Keratinocyte (primary cell): Measurements from ENCODE around the gene SPATA20. TPM values are rescaled to one million over a fixed set of nuclear protein-coding genes. Genes with fewer than 3 reads are reported as not detected.

Source experiments
- DNase-seq: peaks from one replicate; pipeline ENCODE4 v3.0.0-alpha.2; 2011; ENCODE audit warnings: low read depth, missing footprints, low spot score
- FAIRE-seq: peaks from 2 replicates; lab custom pipeline; 2011; peaks lifted over from hg19 to GRCh38; lab: Jason Lieb, UNC
- H2AFZ ChIP-seq: 2 replicates; pipeline ENCODE4 v1.6.0; 2012; ENCODE audit warnings: low read length, control low read depth, inconsistent platforms; ENCODE audit not compliant: control insufficient read depth
- H3K27ac ChIP-seq: 2 replicates; pipeline ENCODE4 v1.5.1; 2011; ENCODE audit warnings: low read length; ENCODE audit not compliant: control insufficient read depth, insufficient read depth
- H3K27me3 ChIP-seq: 3 replicates; pipeline ENCODE4 v1.6.0; 2011; ENCODE audit warnings: low read length; ENCODE audit not compliant: control insufficient read depth, insufficient read depth; ENCODE audit errors: extremely low read depth
- H3K36me3 ChIP-seq, 2 experiments: 2 replicates in 1 of 2; 3 replicates in 1 of 2; pipeline ENCODE4 v1.5.1; 2011; ENCODE audit warnings: low read length in 2 of 2, mild to moderate bottlenecking in 1 of 2; ENCODE audit not compliant: control insufficient read depth in 2 of 2, insufficient read depth in 2 of 2; ENCODE audit errors: extremely low read depth in 1 of 2
- H3K4me1 ChIP-seq: 3 replicates; pipeline ENCODE4 v1.5.1; 2011; ENCODE audit warnings: low read length; ENCODE audit not compliant: control insufficient read depth, insufficient read depth; ENCODE audit errors: extremely low read depth
- H3K4me2 ChIP-seq: 3 replicates; pipeline ENCODE4 v1.6.0; 2011; ENCODE audit warnings: low read depth, low read length; ENCODE audit not compliant: control insufficient read depth, insufficient read depth; ENCODE audit errors: extremely low read depth
- H3K4me3 ChIP-seq, 3 experiments: fragments of 200-600 bp in 1 of 3; sonication (generic) in 1 of 3; 2 replicates in 2 of 3; 3 replicates in 1 of 3; pipeline ENCODE4 v1.5.1; 2011 to 2016; ENCODE audit warnings: low read length in 3 of 3, mild to moderate bottlenecking in 3 of 3, control low read depth in 2 of 3, inconsistent platforms in 1 of 3, low read depth in 1 of 3, mixed read lengths in 1 of 3, mixed run types in 1 of 3, moderate library complexity in 1 of 3; ENCODE audit not compliant: control insufficient read depth in 2 of 3, insufficient read depth in 2 of 3; ENCODE audit errors: extremely low read depth in 1 of 3
- H3K79me2 ChIP-seq: 2 replicates; pipeline ENCODE4 v1.6.0; 2012; ENCODE audit warnings: low read length; ENCODE audit not compliant: control insufficient read depth, insufficient read depth
- H3K9ac ChIP-seq: 3 replicates; pipeline ENCODE4 v1.6.0; 2011; ENCODE audit warnings: low read length; ENCODE audit not compliant: control insufficient read depth, insufficient read depth; ENCODE audit errors: extremely low read depth
- H3K9me1 ChIP-seq: 3 replicates; pipeline ENCODE4 v1.6.0; 2011; ENCODE audit warnings: low read length; ENCODE audit not compliant: control insufficient read depth, insufficient read depth; ENCODE audit errors: extremely low read depth
- H3K9me3 ChIP-seq: 2 replicates; pipeline ENCODE4 v1.5.1; 2012; ENCODE audit warnings: low read depth, low read length; ENCODE audit not compliant: control insufficient read depth
- H4K20me1 ChIP-seq: 3 replicates; pipeline ENCODE4 v1.6.0; 2011; ENCODE audit warnings: low read length; ENCODE audit not compliant: control insufficient read depth, insufficient read depth; ENCODE audit errors: extremely low read depth
- EZH2 ChIP-seq: IDR thresholded peaks from one replicate; pipeline ENCODE4 v1.6.1; 2012; ENCODE audit warnings: inconsistent platforms, mild to moderate bottlenecking, low read length, moderate library complexity
- dilution Hi-C: fragments of 300-500 bp; cut with MboI; formaldehyde crosslinking; loops from one replicate; pipeline ENCODE4 v1.7.0; 2020; ENCODE audit warnings: low sequenced_read_pairs; ENCODE audit not compliant: extremely low pct_ligation_motif_present
- polyA plus RNA-seq, 5 experiments: library from polyadenylated mRNA; depleted of rRNA in 3 of 5; stranded (reverse) in 3 of 5; stranded (forward) in 1 of 5; unstranded in 1 of 5; fragments of >200 nt; gene quantifications; 1 replicate in 1 of 5; 2 replicates in 3 of 5; 3 replicates in 1 of 5; pipeline versions ENCODE4 v1.2.1 to v1.2.3, GENCODE V29; 2011 to 2012; ENCODE audit warnings: missing spikeins in 2 of 5, low read depth in 1 of 5, low replicate concordance in 1 of 5
- TF ChIP-seq, protein P1 (sequence below), 3 experiments: IDR thresholded peaks in 1 of 3; conservative IDR thresholded peaks in 1 of 3; optimal IDR thresholded peaks in 1 of 3; 2 replicates in 2 of 3; 3 replicates in 1 of 3; pipeline versions ENCODE3 to v1.5.1; 2011; ENCODE audit warnings: low read length in 3 of 3, mild to moderate bottlenecking in 3 of 3, moderate library complexity in 2 of 3, control low read depth in 1 of 3, inconsistent platforms in 1 of 3; ENCODE audit not compliant: insufficient read depth in 2 of 3; ENCODE audit errors: extremely low read depth in 1 of 3

Gene SPATA20
- polyA plus RNA-seq, 1 donor (not counting 4 experiments of a cell fraction or from before 2014, with no cell fraction given) = 17.2 TPM

DNA sequence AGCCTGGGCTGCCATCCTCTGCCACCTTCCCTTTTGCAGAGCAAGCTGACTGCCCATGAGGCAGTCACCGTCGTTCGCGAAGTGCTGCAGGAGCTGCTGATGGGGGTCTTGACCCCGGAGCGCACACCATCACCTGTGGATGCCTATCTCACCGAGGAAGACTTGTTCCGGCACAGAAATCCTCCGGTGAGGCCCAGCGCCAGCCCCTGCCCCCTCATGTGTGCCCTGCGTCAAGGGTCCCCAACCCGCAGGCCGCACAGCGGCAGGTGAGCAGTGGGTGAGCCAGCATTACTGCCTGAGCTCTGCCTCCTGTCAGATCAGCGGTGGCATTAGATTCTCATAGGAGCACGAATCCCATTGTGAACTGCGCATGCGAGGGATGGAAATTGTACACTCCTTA is 22.1 kb upstream of the SPATA20 start:
- H3K27ac ChIP-seq = no peak overlapping the region
- TF ChIP-seq, protein P1, sequence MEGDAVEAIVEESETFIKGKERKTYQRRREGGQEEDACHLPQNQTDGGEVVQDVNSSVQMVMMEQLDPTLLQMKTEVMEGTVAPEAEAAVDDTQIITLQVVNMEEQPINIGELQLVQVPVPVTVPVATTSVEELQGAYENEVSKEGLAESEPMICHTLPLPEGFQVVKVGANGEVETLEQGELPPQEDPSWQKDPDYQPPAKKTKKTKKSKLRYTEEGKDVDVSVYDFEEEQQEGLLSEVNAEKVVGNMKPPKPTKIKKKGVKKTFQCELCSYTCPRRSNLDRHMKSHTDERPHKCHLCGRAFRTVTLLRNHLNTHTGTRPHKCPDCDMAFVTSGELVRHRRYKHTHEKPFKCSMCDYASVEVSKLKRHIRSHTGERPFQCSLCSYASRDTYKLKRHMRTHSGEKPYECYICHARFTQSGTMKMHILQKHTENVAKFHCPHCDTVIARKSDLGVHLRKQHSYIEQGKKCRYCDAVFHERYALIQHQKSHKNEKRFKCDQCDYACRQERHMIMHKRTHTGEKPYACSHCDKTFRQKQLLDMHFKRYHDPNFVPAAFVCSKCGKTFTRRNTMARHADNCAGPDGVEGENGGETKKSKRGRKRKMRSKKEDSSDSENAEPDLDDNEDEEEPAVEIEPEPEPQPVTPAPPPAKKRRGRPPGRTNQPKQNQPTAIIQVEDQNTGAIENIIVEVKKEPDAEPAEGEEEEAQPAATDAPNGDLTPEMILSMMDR (optimal IDR thresholded peaks at IDR 0.05 in 1 of 3, IDR thresholded peaks at IDR 0.05 in 1 of 3, conservative IDR thresholded peaks at IDR 0.05 in 1 of 3; ENCODE audit: extremely low read depth in 1 of 3, insufficient read depth in 2 of 3, low read length in 3 of 3) = no peak
- no peak for TF ChIP-seq EZH2
- H3K36me3 ChIP-seq = no peaks in the 10 kb centered on the region
- H3K9me1 ChIP-seq = no peaks in the 10 kb centered on the region
- H2AFZ ChIP-seq = no peak overlapping the region
- no peak overlapping the region for H3K4me2 ChIP-seq
- FAIRE-seq (no peak), DNase-seq (no peak)
- no peak overlapping the region for H3K9ac ChIP-seq
- H3K27me3 ChIP-seq = no peaks in the 10 kb centered on the region
- H3K79me2 ChIP-seq = no peaks in the 10 kb centered on the region
- H3K9me3 ChIP-seq = no peaks in the 10 kb centered on the region
- H3K4me1 ChIP-seq = peaks cover 39% of the 10 kb centered on the region
- dilution Hi-C loops = no loop called here
- H4K20me1 ChIP-seq = no peaks in the 10 kb centered on the region
- H3K4me3 ChIP-seq = no peak overlapping the region

DNA sequence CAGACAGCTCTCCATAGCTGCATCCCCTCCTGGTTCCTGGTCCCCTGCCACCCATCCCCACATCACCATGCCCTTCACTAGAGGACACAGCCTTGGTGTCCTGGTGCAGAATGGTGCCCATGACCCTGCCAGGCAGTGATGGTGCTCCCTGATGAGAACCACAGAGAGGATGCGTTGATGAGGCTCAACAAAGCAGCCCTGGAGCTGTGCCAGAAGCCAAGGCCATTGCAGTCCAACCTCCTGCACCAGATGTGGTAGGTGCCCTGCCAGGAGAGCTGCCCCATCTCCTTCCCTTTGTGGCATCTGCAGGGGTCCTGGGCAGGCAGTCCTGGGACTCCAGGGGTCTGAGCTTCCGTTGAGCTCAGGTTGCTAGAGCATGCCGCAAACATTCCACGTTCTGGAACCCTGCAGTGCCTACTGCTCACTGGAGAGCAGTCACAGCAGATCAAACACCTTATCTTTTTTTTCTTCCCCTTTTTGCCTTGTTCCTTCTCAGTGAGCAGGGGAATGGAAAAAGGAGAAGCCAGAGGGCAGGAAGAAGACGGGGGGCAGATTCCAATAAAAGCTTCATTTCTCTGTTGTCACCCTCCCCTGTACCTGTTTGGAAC is 19.7 kb upstream of the SPATA20 start:
- H3K9me1 ChIP-seq = no peaks in the 10 kb centered on the region
- no peak for TF ChIP-seq EZH2
- TF ChIP-seq, protein P1 (optimal IDR thresholded peaks at IDR 0.05 in 1 of 3, IDR thresholded peaks at IDR 0.05 in 1 of 3, conservative IDR thresholded peaks at IDR 0.05 in 1 of 3; ENCODE audit: extremely low read depth in 1 of 3, insufficient read depth in 2 of 3, low read length in 3 of 3) = no peak
- H3K36me3 ChIP-seq = no peaks in the 10 kb centered on the region
- no peak overlapping the region for H3K4me3 ChIP-seq
- DNase-seq (no peak), FAIRE-seq (no peak)
- dilution Hi-C loops = no loop called here
- no peak overlapping the region for H3K27ac ChIP-seq
- no peaks in the 10 kb centered on the region for H3K9me3 ChIP-seq
- peaks cover 26% of the 10 kb centered on the region for H3K4me1 ChIP-seq
- H2AFZ ChIP-seq = no peak overlapping the region
- no peak overlapping the region for H3K4me2 ChIP-seq
- H3K79me2 ChIP-seq = no peaks in the 10 kb centered on the region
- H3K27me3 ChIP-seq = no peaks in the 10 kb centered on the region
- H3K9ac ChIP-seq = no peak overlapping the region
- H4K20me1 ChIP-seq = no peaks in the 10 kb centered on the region
